ENCODE measurements around the gene GPC1.
A peak's percentile ranks its signal among the peaks of the same experiment; 100 is the strongest.

Gene GPC1

DNA sequence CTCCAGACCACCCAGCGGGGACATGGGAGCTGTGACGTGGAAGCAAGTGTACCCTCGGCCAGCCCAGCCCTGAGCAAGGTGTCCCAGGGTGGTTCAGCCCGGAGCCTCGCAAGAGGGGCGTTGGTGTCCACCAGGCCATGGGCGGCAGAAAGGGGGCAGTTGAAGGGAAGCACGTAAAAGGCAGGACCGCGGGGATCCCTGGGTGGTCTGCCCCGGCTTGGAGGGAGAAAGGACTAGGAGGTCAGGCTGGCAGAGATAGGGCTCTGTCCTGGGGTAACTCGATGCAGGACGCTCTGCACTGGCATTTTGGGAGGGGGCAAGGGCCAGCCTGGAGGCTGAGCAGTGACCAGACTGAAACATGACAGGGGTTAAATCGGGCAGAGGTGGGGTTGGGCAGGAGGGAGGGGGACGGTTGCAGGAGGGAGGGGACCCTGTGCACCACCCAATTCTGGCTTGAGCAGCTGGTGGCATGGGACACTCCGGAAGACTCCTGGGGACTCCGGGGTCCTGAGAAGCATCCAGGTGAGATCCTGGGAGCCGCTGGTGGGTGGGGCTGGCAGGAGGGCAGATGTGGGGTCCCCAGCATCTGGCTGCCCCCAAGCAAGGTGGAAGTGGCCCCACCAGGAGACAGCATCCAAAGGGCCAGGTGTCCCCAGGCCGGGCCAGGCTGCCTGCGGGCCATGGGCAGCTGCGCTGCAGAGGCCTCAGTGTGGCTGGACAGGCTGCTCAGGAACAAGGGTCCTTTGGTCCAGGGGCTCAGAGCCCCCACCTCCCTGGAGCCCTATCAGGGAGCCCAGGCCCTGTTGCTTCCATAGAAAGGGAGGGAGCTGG lies 46.8 kb upstream of the GPC1 start:
- Histone ChIP-seq H3K4me3 (no peak overlapping the region), H3K36me3 (no peaks in the 10 kb centered on the region), H3K9me3 (no peaks in the 10 kb centered on the region), H3K4me1 (peaks cover 0 to 15% (median 10%) of the 10 kb centered on the region in 4 donors), H3K27ac (peak overlapping the region; percentile 15 to 65), H3K27me3 (no peaks in the 10 kb centered on the region)
- DNase-seq: peak in 1 of 2 donors; percentile 62
- intact Hi-C loops (cut with DNase I; ENCODE audit: low total_unique reads): loop anchor here (5.0 kb wide), 1 partner anchor 44 kb away; no protein-coding TSS in a partner anchor
- no peak for TF ChIP-seq CTCF (IDR thresholded peaks at IDR 0.05)

DNA sequence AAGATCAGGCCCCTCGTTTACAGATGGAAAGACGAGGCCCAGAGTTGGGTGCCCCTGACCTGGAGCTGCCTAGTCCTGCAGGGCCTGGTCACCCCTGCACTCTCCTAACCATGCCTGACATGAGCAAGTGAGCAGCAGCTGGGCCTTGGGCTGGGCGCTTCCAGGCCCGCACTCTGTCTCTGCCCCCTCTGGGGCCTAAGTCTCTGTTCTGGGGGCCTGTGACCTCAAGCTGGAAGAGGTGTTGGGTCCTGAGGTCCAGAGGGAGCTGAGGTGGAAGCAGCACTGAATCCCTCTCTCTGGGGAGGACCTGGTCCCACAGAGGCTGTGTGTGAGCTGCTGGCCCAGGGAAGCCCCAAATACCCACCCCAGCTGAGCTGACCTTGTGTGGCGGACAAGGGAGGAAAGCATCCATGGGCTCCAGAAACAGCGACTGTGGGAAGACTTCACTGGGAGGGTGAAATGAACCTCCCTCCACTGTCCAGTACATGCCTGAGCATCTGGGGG lies 46.1 kb upstream of the GPC1 start:
- Histone ChIP-seq H3K27me3 (no peaks in the 10 kb centered on the region), H3K36me3 (no peaks in the 10 kb centered on the region), H3K4me1 (peaks cover 0 to 15% (median 10%) of the 10 kb centered on the region in 4 donors), H3K9me3 (no peaks in the 10 kb centered on the region), H3K27ac (no peak overlapping the region), H3K4me3 (no peak overlapping the region)
- intact Hi-C loops (cut with DNase I; ENCODE audit: low total_unique reads): loop anchor here (5.0 kb wide), 1 partner anchor 43 kb away; no protein-coding TSS in a partner anchor
- DNase-seq: peak in 1 of 2 donors; percentile 52
- TF ChIP-seq CTCF (IDR thresholded peaks at IDR 0.05): no peak

DNA sequence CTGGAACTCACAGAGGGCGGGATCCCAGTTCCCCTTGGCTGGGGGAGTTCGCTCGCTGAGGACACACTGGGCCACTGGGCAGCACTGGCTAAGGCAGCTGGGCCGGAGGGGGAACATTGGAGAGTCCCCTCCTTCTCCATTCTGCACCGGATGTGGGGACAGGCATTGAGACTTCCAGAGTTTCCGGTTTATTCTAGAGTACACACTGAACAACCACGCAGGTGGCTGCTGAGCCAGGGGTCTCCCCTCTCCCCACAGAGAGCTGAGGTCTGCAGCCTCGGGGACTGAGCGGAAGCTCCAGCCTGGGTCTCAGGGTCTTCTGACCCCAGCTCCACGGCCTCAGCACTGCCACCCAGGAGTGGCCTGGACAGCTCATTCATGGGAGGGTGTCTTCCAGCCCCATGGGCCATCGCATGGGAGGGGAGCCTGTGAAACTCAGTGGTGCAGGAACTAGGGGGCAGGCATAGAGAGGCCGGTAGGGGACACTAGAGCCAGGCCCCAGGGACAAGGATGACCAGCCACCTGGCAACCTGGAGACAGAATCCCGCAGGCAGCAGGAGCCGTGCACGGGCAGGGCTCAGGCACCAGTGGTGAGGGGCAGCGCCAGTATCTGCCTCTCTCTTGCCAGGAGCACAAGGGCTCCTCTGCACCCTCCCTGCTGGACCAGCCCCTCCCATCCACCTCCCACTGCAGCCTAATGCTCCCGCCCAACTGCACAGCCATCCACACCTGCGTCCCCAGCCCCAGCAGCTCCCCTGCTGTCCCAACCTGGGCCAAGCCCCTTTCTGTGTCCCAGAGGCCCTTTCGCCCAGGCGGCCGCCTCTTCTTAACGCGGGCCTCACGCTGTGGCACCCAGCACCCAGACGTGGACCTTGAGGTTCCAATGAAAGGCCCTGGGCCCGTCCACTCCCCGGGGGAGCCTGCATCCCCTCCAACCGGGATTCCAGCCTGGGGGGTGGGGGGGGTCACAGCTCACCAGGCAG lies 45.1 kb upstream of the GPC1 start:
- Histone ChIP-seq H3K9me3 (no peaks in the 10 kb centered on the region), H3K27ac (no peak overlapping the region), H3K4me1 (peaks cover 0 to 15% (median 10%) of the 10 kb centered on the region in 4 donors), H3K27me3 (no peaks in the 10 kb centered on the region), H3K36me3 (no peaks in the 10 kb centered on the region), H3K4me3 (no peak overlapping the region)
- TF ChIP-seq CTCF (IDR thresholded peaks at IDR 0.05): no peak
- intact Hi-C loops (cut with DNase I; ENCODE audit: low total_unique reads): no loop called here
- DNase-seq: peak in 1 of 2 donors; percentile 56

GRCh38 chr2:240391111-240392051 lies 44.1 kb upstream of the GPC1 start:
- intact Hi-C loops (cut with DNase I; ENCODE audit: low total_unique reads): no loop called here

More at GRCh38 chr2:240391111-240392051, 44.1 kb upstream of the GPC1 start:
- Histone ChIP-seq H3K27ac (no peak overlapping the region), H3K27me3 (no peaks in the 10 kb centered on the region), H3K4me1 (peaks cover 0 to 15% (median 10%) of the 10 kb centered on the region in 4 donors), H3K9me3 (no peaks in the 10 kb centered on the region), H3K4me3 (no peak overlapping the region), H3K36me3 (no peaks in the 10 kb centered on the region)
- TF ChIP-seq CTCF (IDR thresholded peaks at IDR 0.05): no peak
- DNase-seq: peak in 1 of 2 donors; percentile 58

Data from tibial artery (tissue), 4 donors.